Keratinocyte (primary cell): Measurements from ENCODE around the gene GNB1.

Source experiments
- EZH2 ChIP-seq: IDR thresholded peaks from one replicate; pipeline ENCODE4 v1.6.1; 2012; ENCODE audit warnings: inconsistent platforms, mild to moderate bottlenecking, low read length, moderate library complexity
- TF ChIP-seq, protein P1 (sequence below), 3 experiments: IDR thresholded peaks in 1 of 3; conservative IDR thresholded peaks in 1 of 3; optimal IDR thresholded peaks in 1 of 3; 2 replicates in 2 of 3; 3 replicates in 1 of 3; pipeline versions ENCODE3 to v1.5.1; 2011; ENCODE audit warnings: low read length in 3 of 3, mild to moderate bottlenecking in 3 of 3, moderate library complexity in 2 of 3, control low read depth in 1 of 3, inconsistent platforms in 1 of 3; ENCODE audit not compliant: insufficient read depth in 2 of 3; ENCODE audit errors: extremely low read depth in 1 of 3

DNA sequence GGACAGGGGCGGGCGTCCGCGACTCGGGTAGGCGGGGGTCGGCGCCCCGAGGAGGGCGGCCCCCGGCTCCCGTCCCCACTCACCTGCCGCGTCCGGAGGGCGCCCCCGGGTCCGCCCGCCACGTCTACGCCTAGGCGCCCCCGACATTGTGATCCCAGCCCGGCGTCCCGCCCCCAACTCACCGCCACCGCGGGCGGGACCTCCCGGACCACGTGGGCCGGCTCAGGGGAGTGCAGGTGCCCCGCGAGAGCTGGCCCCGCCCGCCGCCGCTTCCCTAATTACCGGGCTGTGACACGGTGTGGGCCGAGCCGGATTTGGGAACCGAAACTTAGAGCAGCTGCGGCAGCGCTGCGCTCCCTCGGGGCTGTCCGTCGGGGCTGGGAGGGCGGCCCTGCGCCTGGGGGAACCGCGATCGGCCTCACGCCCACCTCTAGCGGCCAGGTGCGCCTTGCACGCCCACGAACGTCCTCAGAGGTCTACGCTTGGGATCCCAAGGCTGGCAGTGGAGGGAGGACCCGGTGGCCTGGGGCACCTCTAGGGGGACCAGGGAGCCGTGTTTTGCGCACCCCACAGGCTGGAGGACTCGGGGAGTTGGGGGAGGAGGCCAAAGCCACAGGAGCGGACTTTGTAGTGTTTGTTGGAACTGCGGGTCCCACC is 112.1 kb downstream of the GNB1 start:
- TF ChIP-seq, protein P1, sequence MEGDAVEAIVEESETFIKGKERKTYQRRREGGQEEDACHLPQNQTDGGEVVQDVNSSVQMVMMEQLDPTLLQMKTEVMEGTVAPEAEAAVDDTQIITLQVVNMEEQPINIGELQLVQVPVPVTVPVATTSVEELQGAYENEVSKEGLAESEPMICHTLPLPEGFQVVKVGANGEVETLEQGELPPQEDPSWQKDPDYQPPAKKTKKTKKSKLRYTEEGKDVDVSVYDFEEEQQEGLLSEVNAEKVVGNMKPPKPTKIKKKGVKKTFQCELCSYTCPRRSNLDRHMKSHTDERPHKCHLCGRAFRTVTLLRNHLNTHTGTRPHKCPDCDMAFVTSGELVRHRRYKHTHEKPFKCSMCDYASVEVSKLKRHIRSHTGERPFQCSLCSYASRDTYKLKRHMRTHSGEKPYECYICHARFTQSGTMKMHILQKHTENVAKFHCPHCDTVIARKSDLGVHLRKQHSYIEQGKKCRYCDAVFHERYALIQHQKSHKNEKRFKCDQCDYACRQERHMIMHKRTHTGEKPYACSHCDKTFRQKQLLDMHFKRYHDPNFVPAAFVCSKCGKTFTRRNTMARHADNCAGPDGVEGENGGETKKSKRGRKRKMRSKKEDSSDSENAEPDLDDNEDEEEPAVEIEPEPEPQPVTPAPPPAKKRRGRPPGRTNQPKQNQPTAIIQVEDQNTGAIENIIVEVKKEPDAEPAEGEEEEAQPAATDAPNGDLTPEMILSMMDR (optimal IDR thresholded peaks at IDR 0.05 in 1 of 3, IDR thresholded peaks at IDR 0.05 in 1 of 3, conservative IDR thresholded peaks at IDR 0.05 in 1 of 3; ENCODE audit: extremely low read depth in 1 of 3, insufficient read depth in 2 of 3, low read length in 3 of 3) = peak; percentile 19 to 37 (median 21)
- TF ChIP-seq EZH2 = no peak
